ENCODE results near the gene ZMIZ1. TPM values are rescaled to one million over a fixed set of nuclear protein-coding genes. Genes with fewer than 3 reads are reported as not detected.

Gene ZMIZ1
- total and polyA plus RNA-seq, 2 donors from 2014 or later, result 14.2 to 97.6 TPM

GRCh38 chr10:79286318-79286951 is 217.7 kb downstream of the ZMIZ1 start:
- Histone ChIP-seq H3K27me3 (ENCODE audit: control insufficient read depth, insufficient read depth, low read length) (no peaks in the 10 kb centered on the region), H3K36me3 (ENCODE audit: control insufficient read depth in 2 of 3, insufficient read depth in 3 of 3, low read length in 3 of 3) (peaks cover 0 to 40% (median 6%) of the 10 kb centered on the region in 3 donors), H3K9me3 (ENCODE audit: control insufficient read depth in 2 of 3, insufficient read depth in 1 of 3, low read length in 3 of 3) (no peaks in the 10 kb centered on the region), H3K9ac (ENCODE audit: low read length in 3 of 3) (no peak overlapping the region), H3K4me1 (ENCODE audit: control insufficient read depth in 2 of 3, insufficient read depth in 2 of 3, low read depth in 1 of 3, low read length in 3 of 3) (peaks cover 0 to 7% (median 0%) of the 10 kb centered on the region in 3 donors), H3K27ac (ENCODE audit: low read depth in 2 of 2, low read length in 2 of 2) (peak overlapping the region in 1 of 2 donors; percentile 10), H3K4me3 (ENCODE audit: low read length in 3 of 3) (no peak overlapping the region)
- DNase-seq (peak in 1 of 5 donors; percentile 90), FAIRE-seq (no peak)
- TF ChIP-seq, protein P1, sequence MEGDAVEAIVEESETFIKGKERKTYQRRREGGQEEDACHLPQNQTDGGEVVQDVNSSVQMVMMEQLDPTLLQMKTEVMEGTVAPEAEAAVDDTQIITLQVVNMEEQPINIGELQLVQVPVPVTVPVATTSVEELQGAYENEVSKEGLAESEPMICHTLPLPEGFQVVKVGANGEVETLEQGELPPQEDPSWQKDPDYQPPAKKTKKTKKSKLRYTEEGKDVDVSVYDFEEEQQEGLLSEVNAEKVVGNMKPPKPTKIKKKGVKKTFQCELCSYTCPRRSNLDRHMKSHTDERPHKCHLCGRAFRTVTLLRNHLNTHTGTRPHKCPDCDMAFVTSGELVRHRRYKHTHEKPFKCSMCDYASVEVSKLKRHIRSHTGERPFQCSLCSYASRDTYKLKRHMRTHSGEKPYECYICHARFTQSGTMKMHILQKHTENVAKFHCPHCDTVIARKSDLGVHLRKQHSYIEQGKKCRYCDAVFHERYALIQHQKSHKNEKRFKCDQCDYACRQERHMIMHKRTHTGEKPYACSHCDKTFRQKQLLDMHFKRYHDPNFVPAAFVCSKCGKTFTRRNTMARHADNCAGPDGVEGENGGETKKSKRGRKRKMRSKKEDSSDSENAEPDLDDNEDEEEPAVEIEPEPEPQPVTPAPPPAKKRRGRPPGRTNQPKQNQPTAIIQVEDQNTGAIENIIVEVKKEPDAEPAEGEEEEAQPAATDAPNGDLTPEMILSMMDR (IDR thresholded peaks at IDR 0.05; ENCODE audit: borderline replicate concordance, extremely low read depth, insufficient read depth), result no peak
- intact Hi-C loops (cut with DNase I), result no loop called here

GRCh38 chr10:79287973-79288723 is 219.4 kb downstream of the ZMIZ1 start:
- H3K4me3 ChIP-seq (ENCODE audit: low read length in 3 of 3), result no peak overlapping the region
- peaks cover 0 to 42% (median 6%) of the 10 kb centered on the region in 3 donors for H3K36me3 ChIP-seq (ENCODE audit: control insufficient read depth in 2 of 3, insufficient read depth in 3 of 3, low read length in 3 of 3)
- H3K27me3 ChIP-seq (ENCODE audit: control insufficient read depth, insufficient read depth, low read length), result no peaks in the 10 kb centered on the region
- DNase-seq (no peak), FAIRE-seq (no peak)
- H3K4me1 ChIP-seq (ENCODE audit: control insufficient read depth in 2 of 3, insufficient read depth in 2 of 3, low read depth in 1 of 3, low read length in 3 of 3), result peaks cover 0 to 7% (median 0%) of the 10 kb centered on the region in 3 donors
- no peaks in the 10 kb centered on the region for H3K9me3 ChIP-seq (ENCODE audit: control insufficient read depth in 2 of 3, insufficient read depth in 1 of 3, low read length in 3 of 3)
- intact Hi-C loops (cut with DNase I), result no loop called here
- TF ChIP-seq, protein P1 (IDR thresholded peaks at IDR 0.05; ENCODE audit: borderline replicate concordance, extremely low read depth, insufficient read depth), result no peak
- no peak overlapping the region for H3K9ac ChIP-seq (ENCODE audit: low read length in 3 of 3)
- no peak overlapping the region for H3K27ac ChIP-seq (ENCODE audit: low read depth in 2 of 2, low read length in 2 of 2)

DNA sequence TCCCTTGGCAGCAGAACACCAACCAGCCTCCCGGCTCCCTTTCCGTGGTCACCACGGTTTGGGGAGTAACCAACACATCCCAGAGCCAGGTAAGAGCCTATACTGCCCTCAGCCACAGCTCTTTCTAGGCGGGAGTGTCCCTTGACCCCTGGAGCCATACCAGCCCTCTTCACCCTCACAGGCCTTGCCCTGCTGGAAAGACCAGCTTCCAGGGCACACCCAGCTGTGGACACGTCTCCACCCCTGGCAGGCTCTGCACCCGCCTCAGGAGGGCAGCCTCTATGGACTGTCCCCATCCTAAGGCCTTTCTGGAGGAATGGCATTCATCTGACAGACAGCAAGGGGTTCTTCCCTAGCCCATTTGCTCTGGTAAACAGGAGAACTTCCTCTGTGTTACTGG is 221.0 kb downstream of the ZMIZ1 start:
- Histone ChIP-seq H3K4me3 (ENCODE audit: low read length in 3 of 3) (no peak overlapping the region), H3K27ac (ENCODE audit: low read depth in 2 of 2, low read length in 2 of 2) (no peak overlapping the region), H3K36me3 (ENCODE audit: control insufficient read depth in 2 of 3, insufficient read depth in 3 of 3, low read length in 3 of 3) (peaks cover 0 to 48% (median 10%) of the 10 kb centered on the region in 3 donors), H3K27me3 (ENCODE audit: control insufficient read depth, insufficient read depth, low read length) (no peaks in the 10 kb centered on the region), H3K9ac (ENCODE audit: low read length in 3 of 3) (no peak overlapping the region), H3K9me3 (ENCODE audit: control insufficient read depth in 2 of 3, insufficient read depth in 1 of 3, low read length in 3 of 3) (no peaks in the 10 kb centered on the region), H3K4me1 (ENCODE audit: control insufficient read depth in 2 of 3, insufficient read depth in 2 of 3, low read depth in 1 of 3, low read length in 3 of 3) (peaks cover 0 to 7% (median 0%) of the 10 kb centered on the region in 3 donors)
- DNase-seq, result no peak
- TF ChIP-seq, protein P1 (IDR thresholded peaks at IDR 0.05; ENCODE audit: borderline replicate concordance, extremely low read depth, insufficient read depth), result no peak
- FAIRE-seq, result no peak
- intact Hi-C loops (cut with DNase I), result no loop called here

Data from kidney (tissue), 14 donors.